Keratinocyte (primary cell): Measurements from ENCODE around the gene RMND5A. TPM values are rescaled to one million over a fixed set of nuclear protein-coding genes. Genes with fewer than 3 reads are reported as not detected.

Source experiments
- DNase-seq: peaks from one replicate; pipeline ENCODE4 v3.0.0-alpha.2; 2011; ENCODE audit warnings: low read depth, missing footprints, low spot score
- FAIRE-seq: peaks from 2 replicates; lab custom pipeline; 2011; peaks lifted over from hg19 to GRCh38; lab: Jason Lieb, UNC
- H2AFZ ChIP-seq: 2 replicates; pipeline ENCODE4 v1.6.0; 2012; ENCODE audit warnings: low read length, control low read depth, inconsistent platforms; ENCODE audit not compliant: control insufficient read depth
- H3K27ac ChIP-seq: 2 replicates; pipeline ENCODE4 v1.5.1; 2011; ENCODE audit warnings: low read length; ENCODE audit not compliant: control insufficient read depth, insufficient read depth
- H3K27me3 ChIP-seq: 3 replicates; pipeline ENCODE4 v1.6.0; 2011; ENCODE audit warnings: low read length; ENCODE audit not compliant: control insufficient read depth, insufficient read depth; ENCODE audit errors: extremely low read depth
- H3K36me3 ChIP-seq, 2 experiments: 2 replicates in 1 of 2; 3 replicates in 1 of 2; pipeline ENCODE4 v1.5.1; 2011; ENCODE audit warnings: low read length in 2 of 2, mild to moderate bottlenecking in 1 of 2; ENCODE audit not compliant: control insufficient read depth in 2 of 2, insufficient read depth in 2 of 2; ENCODE audit errors: extremely low read depth in 1 of 2
- H3K4me1 ChIP-seq: 3 replicates; pipeline ENCODE4 v1.5.1; 2011; ENCODE audit warnings: low read length; ENCODE audit not compliant: control insufficient read depth, insufficient read depth; ENCODE audit errors: extremely low read depth
- H3K4me2 ChIP-seq: 3 replicates; pipeline ENCODE4 v1.6.0; 2011; ENCODE audit warnings: low read depth, low read length; ENCODE audit not compliant: control insufficient read depth, insufficient read depth; ENCODE audit errors: extremely low read depth
- H3K4me3 ChIP-seq, 3 experiments: fragments of 200-600 bp in 1 of 3; sonication (generic) in 1 of 3; 2 replicates in 2 of 3; 3 replicates in 1 of 3; pipeline ENCODE4 v1.5.1; 2011 to 2016; ENCODE audit warnings: low read length in 3 of 3, mild to moderate bottlenecking in 3 of 3, control low read depth in 2 of 3, inconsistent platforms in 1 of 3, low read depth in 1 of 3, mixed read lengths in 1 of 3, mixed run types in 1 of 3, moderate library complexity in 1 of 3; ENCODE audit not compliant: control insufficient read depth in 2 of 3, insufficient read depth in 2 of 3; ENCODE audit errors: extremely low read depth in 1 of 3
- H3K79me2 ChIP-seq: 2 replicates; pipeline ENCODE4 v1.6.0; 2012; ENCODE audit warnings: low read length; ENCODE audit not compliant: control insufficient read depth, insufficient read depth
- H3K9ac ChIP-seq: 3 replicates; pipeline ENCODE4 v1.6.0; 2011; ENCODE audit warnings: low read length; ENCODE audit not compliant: control insufficient read depth, insufficient read depth; ENCODE audit errors: extremely low read depth
- H3K9me1 ChIP-seq: 3 replicates; pipeline ENCODE4 v1.6.0; 2011; ENCODE audit warnings: low read length; ENCODE audit not compliant: control insufficient read depth, insufficient read depth; ENCODE audit errors: extremely low read depth
- H3K9me3 ChIP-seq: 2 replicates; pipeline ENCODE4 v1.5.1; 2012; ENCODE audit warnings: low read depth, low read length; ENCODE audit not compliant: control insufficient read depth
- H4K20me1 ChIP-seq: 3 replicates; pipeline ENCODE4 v1.6.0; 2011; ENCODE audit warnings: low read length; ENCODE audit not compliant: control insufficient read depth, insufficient read depth; ENCODE audit errors: extremely low read depth
- EZH2 ChIP-seq: IDR thresholded peaks from one replicate; pipeline ENCODE4 v1.6.1; 2012; ENCODE audit warnings: inconsistent platforms, mild to moderate bottlenecking, low read length, moderate library complexity
- dilution Hi-C: fragments of 300-500 bp; cut with MboI; formaldehyde crosslinking; loops from one replicate; pipeline ENCODE4 v1.7.0; 2020; ENCODE audit warnings: low sequenced_read_pairs; ENCODE audit not compliant: extremely low pct_ligation_motif_present
- polyA plus RNA-seq, 5 experiments: library from polyadenylated mRNA; depleted of rRNA in 3 of 5; stranded (reverse) in 3 of 5; stranded (forward) in 1 of 5; unstranded in 1 of 5; fragments of >200 nt; gene quantifications; 1 replicate in 1 of 5; 2 replicates in 3 of 5; 3 replicates in 1 of 5; pipeline versions ENCODE4 v1.2.1 to v1.2.3, GENCODE V29; 2011 to 2012; ENCODE audit warnings: missing spikeins in 2 of 5, low read depth in 1 of 5, low replicate concordance in 1 of 5
- TF ChIP-seq, protein P1 (sequence below), 3 experiments: IDR thresholded peaks in 1 of 3; conservative IDR thresholded peaks in 1 of 3; optimal IDR thresholded peaks in 1 of 3; 2 replicates in 2 of 3; 3 replicates in 1 of 3; pipeline versions ENCODE3 to v1.5.1; 2011; ENCODE audit warnings: low read length in 3 of 3, mild to moderate bottlenecking in 3 of 3, moderate library complexity in 2 of 3, control low read depth in 1 of 3, inconsistent platforms in 1 of 3; ENCODE audit not compliant: insufficient read depth in 2 of 3; ENCODE audit errors: extremely low read depth in 1 of 3

RMND5A gene
- polyA plus RNA-seq, 1 donor (not counting 4 experiments of a cell fraction or from before 2014, with no cell fraction given): 26.0 TPM

DNA sequence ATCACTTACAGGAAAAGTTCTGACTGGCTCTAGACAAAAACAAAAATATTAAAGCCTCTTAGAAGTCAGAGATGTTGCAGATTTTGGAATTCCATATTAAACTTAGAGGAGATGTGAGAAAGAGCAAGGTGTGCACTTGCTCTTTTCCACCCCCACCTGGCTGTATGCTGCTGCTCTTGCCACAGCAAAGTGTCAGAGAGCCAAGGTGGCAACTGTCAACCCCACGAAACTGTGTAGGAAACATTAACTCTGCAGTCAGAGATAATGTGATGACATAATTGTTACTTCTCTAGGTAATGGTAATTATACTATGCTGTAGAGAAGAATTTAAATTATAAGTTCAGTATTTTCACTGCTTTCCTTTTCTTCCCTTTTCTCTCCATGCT, 45.2 kb downstream of the RMND5A start:
- Histone ChIP-seq H3K27ac (no peak overlapping the region), H3K4me2 (no peak overlapping the region), H3K9me1 (no peaks in the 10 kb centered on the region), H4K20me1 (no peaks in the 10 kb centered on the region), H3K36me3 (peaks cover 6 to 8% of the 10 kb centered on the region in 2 experiments), H2AFZ (no peak overlapping the region), H3K4me3 (no peak overlapping the region), H3K27me3 (no peaks in the 10 kb centered on the region), H3K9me3 (no peaks in the 10 kb centered on the region), H3K79me2 (no peaks in the 10 kb centered on the region), H3K4me1 (no peaks in the 10 kb centered on the region), H3K9ac (no peak overlapping the region)
- TF ChIP-seq, protein P1, sequence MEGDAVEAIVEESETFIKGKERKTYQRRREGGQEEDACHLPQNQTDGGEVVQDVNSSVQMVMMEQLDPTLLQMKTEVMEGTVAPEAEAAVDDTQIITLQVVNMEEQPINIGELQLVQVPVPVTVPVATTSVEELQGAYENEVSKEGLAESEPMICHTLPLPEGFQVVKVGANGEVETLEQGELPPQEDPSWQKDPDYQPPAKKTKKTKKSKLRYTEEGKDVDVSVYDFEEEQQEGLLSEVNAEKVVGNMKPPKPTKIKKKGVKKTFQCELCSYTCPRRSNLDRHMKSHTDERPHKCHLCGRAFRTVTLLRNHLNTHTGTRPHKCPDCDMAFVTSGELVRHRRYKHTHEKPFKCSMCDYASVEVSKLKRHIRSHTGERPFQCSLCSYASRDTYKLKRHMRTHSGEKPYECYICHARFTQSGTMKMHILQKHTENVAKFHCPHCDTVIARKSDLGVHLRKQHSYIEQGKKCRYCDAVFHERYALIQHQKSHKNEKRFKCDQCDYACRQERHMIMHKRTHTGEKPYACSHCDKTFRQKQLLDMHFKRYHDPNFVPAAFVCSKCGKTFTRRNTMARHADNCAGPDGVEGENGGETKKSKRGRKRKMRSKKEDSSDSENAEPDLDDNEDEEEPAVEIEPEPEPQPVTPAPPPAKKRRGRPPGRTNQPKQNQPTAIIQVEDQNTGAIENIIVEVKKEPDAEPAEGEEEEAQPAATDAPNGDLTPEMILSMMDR (optimal IDR thresholded peaks at IDR 0.05 in 1 of 3, IDR thresholded peaks at IDR 0.05 in 1 of 3, conservative IDR thresholded peaks at IDR 0.05 in 1 of 3; ENCODE audit: extremely low read depth in 1 of 3, insufficient read depth in 2 of 3, low read length in 3 of 3): peak in 1 of 3 experiments; percentile 5
- no peak for TF ChIP-seq EZH2
- FAIRE-seq (no peak), DNase-seq (no peak)
- dilution Hi-C loops: no loop called here

DNA sequence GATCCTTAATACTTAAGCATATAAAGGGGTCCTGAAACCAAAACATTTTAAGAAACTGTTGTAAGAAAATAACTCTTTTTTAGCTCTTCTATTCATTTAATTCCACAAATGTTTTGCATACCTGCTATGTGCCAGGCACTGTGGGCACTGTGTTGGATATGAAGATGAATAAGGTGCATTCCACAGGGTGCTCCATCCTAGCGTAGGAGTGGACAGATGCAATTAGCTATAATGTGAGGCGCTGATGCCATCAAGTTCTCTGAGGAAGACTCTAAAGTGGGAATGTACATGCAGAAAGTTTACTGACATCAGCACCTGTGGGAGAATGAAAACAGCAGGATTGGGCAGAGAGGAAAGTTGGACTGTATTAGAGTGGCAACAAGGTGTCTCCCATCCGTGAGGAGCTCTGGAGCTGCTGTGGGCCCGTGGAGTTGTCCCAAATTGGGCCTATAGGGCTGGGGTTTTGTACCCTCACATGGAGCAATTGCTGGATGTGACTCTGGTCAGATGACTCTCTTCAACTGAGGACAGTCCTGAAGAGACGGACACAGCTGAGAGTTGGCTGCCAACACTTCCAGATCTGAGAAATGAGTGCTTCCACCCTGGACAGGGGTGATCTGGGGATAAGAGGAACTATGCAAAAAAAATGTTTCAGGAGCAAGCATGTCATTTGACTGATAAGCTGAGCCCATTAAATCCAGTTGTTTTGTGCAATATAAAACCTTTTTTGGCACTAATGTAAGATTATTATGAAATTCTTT, 48.3 kb downstream of the RMND5A start:
- DNase-seq: no peak
- no peak overlapping the region for H3K9ac ChIP-seq
- no peaks in the 10 kb centered on the region for H3K27me3 ChIP-seq
- no peak overlapping the region for H3K4me2 ChIP-seq
- no peak overlapping the region for H3K4me3 ChIP-seq
- H3K9me1 ChIP-seq: no peaks in the 10 kb centered on the region
- no peak overlapping the region for H3K27ac ChIP-seq
- no peak for FAIRE-seq
- H3K4me1 ChIP-seq: no peaks in the 10 kb centered on the region
- dilution Hi-C loops: no loop called here
- no peaks in the 10 kb centered on the region for H3K9me3 ChIP-seq
- no peaks in the 10 kb centered on the region for H4K20me1 ChIP-seq
- no peaks in the 10 kb centered on the region for H3K79me2 ChIP-seq
- no peak overlapping the region for H2AFZ ChIP-seq
- TF ChIP-seq, protein P1 (optimal IDR thresholded peaks at IDR 0.05 in 1 of 3, IDR thresholded peaks at IDR 0.05 in 1 of 3, conservative IDR thresholded peaks at IDR 0.05 in 1 of 3; ENCODE audit: extremely low read depth in 1 of 3, insufficient read depth in 2 of 3, low read length in 3 of 3): no peak
- TF ChIP-seq EZH2: no peak
- H3K36me3 ChIP-seq: peaks cover 9 to 12% of the 10 kb centered on the region in 2 experiments
